Progenitor cell of endocrine pancreas (in vitro differentiated cells): ENCODE results near the gene PHYKPL. TPM values are rescaled to one million over a fixed set of nuclear protein-coding genes. Genes with fewer than 3 reads are reported as not detected.

Source experiments
- DNase-seq: peaks from one replicate; pipeline ENCODE4 v3.0.0; 2021; ENCODE audit warnings: low spot score; ENCODE audit not compliant: unreplicated experiment
- H3K27ac Mint-ChIP-seq: 2 replicates; pipeline ENCODE4 v1.8.0; 2021; ENCODE audit warnings: mild to moderate bottlenecking, moderate library complexity, mixed read lengths
- H3K27me3 Mint-ChIP-seq: 2 replicates; pipeline ENCODE4 v1.8.0; 2021; ENCODE audit warnings: mixed read lengths
- H3K36me3 Mint-ChIP-seq: 2 replicates; pipeline ENCODE4 v1.8.0; 2022; ENCODE audit warnings: mixed read lengths; ENCODE audit not compliant: insufficient read depth
- H3K4me1 Mint-ChIP-seq: 2 replicates; pipeline ENCODE4 v1.8.0; 2021; ENCODE audit warnings: low read depth, mixed read lengths
- H3K4me3 Mint-ChIP-seq: 2 replicates; pipeline ENCODE4 v1.8.0; 2021; ENCODE audit warnings: low read depth, mild to moderate bottlenecking, moderate library complexity, mixed read lengths
- H3K9me3 Mint-ChIP-seq: 2 replicates; pipeline ENCODE4 v1.8.0; 2021; ENCODE audit warnings: low read depth, mixed read lengths
- total RNA-seq: library from RNA; stranded (reverse); gene quantifications from 2 replicates; pipeline ENCODE4 v1.2.1, GENCODE V29; 2021
- TF ChIP-seq, protein P1 (sequence below): fragments of 200-600 bp; sonication (generic); IDR thresholded peaks from one replicate; pipeline ENCODE4 v1.5.0; 2021; ENCODE audit warnings: antibody characterized with exemption, mild to moderate bottlenecking; ENCODE audit not compliant: unreplicated experiment

Gene PHYKPL
- total RNA-seq, 1 donor from 2014 or later = 113 TPM

- Mint-ChIP-seq H3K4me1 (no peaks in the 10 kb centered on the region), H3K27ac (no peak overlapping the region), H3K36me3 (no peaks in the 10 kb centered on the region), H3K4me3 (no peak overlapping the region), H3K27me3 (peaks cover 3% of the 10 kb centered on the region), H3K9me3 (no peaks in the 10 kb centered on the region)
- no peak for DNase-seq
- TF ChIP-seq, protein P1, sequence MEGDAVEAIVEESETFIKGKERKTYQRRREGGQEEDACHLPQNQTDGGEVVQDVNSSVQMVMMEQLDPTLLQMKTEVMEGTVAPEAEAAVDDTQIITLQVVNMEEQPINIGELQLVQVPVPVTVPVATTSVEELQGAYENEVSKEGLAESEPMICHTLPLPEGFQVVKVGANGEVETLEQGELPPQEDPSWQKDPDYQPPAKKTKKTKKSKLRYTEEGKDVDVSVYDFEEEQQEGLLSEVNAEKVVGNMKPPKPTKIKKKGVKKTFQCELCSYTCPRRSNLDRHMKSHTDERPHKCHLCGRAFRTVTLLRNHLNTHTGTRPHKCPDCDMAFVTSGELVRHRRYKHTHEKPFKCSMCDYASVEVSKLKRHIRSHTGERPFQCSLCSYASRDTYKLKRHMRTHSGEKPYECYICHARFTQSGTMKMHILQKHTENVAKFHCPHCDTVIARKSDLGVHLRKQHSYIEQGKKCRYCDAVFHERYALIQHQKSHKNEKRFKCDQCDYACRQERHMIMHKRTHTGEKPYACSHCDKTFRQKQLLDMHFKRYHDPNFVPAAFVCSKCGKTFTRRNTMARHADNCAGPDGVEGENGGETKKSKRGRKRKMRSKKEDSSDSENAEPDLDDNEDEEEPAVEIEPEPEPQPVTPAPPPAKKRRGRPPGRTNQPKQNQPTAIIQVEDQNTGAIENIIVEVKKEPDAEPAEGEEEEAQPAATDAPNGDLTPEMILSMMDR = no peak
These were observed 19.7 kb upstream of the PHYKPL start for GRCh38 chr5:178252258-178252657.

- Mint-ChIP-seq H3K27me3 (peaks cover 3% of the 10 kb centered on the region), H3K4me3 (no peak overlapping the region), H3K36me3 (no peaks in the 10 kb centered on the region), H3K9me3 (no peaks in the 10 kb centered on the region), H3K27ac (no peak overlapping the region), H3K4me1 (no peaks in the 10 kb centered on the region)
- TF ChIP-seq, protein P1 = no peak
- DNase-seq = no peak
These were observed 17.7 kb upstream of the PHYKPL start for GRCh38 chr5:178250263-178250662.

DNA sequence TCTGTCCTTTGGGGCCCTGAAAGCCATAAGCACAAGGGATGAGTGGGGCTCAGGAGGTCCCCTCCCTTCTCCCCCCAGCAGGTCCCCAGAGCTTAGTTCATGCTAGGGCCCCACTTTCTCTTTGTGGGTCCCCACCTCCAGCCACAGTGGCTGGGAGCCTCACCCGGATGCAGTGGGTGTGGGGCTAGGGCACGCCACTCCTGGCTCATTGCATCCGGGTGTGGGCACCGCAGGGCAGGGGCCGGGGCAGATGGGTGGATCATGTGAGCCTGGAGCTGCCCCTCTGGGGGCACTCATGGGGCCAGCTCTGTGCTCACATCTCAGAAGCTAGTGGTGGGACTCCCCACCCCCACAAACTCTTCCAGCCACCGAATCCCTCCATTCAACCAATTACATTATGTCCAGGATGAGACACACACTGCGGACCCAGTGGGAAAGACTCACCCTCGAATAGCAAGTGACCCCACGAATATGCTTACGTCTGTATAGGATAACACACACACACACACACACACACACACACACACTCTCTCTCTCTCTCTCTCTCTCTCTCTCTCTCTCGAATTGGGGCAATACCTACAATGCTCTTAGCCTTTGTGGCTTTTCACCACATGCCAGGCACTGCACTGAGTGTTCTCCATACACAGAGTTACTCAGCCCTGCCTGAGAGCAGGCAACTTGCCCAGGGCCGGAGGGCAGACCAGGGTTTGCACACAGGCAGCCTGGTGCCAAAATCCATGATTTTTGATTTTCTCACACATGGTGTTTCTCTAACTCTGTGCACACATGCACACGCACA lies 16.8 kb upstream of the PHYKPL start:
- Mint-ChIP-seq H3K36me3 (no peaks in the 10 kb centered on the region), H3K27me3 (peaks cover 3% of the 10 kb centered on the region), H3K4me1 (no peaks in the 10 kb centered on the region), H3K9me3 (no peaks in the 10 kb centered on the region), H3K27ac (no peak overlapping the region), H3K4me3 (no peak overlapping the region)
- TF ChIP-seq, protein P1 = no peak
- DNase-seq = no peak

GRCh38 chr5:178248750-178249149 lies 16.1 kb upstream of the PHYKPL start:
- Mint-ChIP-seq H3K9me3 (no peaks in the 10 kb centered on the region), H3K27ac (no peak overlapping the region), H3K4me1 (no peaks in the 10 kb centered on the region), H3K4me3 (no peak overlapping the region), H3K36me3 (no peaks in the 10 kb centered on the region), H3K27me3 (peaks cover 3% of the 10 kb centered on the region)
- DNase-seq = no peak
- TF ChIP-seq, protein P1 = no peak

DNA sequence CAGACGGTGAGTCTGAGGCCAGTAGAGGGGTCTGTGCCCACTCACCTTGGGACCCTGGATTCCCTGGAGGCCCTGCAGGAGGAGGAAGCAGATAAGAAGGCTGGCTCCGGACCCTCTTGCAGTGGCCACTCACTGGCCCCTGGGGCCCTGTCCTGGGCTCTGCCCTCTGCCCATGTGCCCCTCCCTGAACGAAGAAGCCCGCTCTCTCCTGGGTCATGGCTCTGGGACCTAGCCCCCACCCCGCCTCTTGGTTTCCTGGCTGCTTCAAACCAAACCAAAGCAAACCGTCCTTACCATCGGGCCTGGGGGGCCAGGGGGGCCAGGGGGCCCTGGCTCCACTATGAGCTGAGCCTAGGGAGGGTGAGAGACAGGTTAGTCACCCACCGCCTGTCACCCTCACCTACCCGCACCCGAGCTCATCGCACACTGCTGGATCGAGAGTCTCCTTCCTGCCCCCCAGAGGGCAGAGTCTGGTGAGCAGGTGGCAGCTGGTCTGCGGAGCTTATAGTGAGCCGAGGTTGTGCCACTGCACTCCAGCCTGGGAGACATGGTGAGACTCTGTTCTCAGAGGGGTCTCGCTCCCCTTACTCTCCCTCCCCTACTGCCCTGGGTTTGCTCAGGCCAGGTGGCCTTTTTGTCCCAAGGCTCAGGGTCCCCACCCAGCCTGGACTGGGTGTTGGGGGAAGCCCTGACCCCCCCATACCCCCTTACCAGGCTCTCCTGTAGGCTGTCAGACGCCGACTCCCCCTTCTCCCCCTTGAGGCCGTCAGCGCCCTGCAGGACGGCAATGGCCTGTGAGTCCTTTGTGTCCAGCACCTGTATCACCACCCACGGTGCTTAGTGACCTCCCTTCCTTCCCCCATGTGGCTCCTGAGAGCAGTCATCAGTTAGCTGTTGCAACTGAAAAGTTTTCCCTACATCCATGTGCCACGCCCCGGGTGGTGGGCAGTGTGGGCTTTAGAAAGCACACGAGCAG lies 15.2 kb upstream of the PHYKPL start:
- H3K36me3 Mint-ChIP-seq = no peaks in the 10 kb centered on the region
- peaks cover 3% of the 10 kb centered on the region for H3K27me3 Mint-ChIP-seq
- H3K4me1 Mint-ChIP-seq = no peaks in the 10 kb centered on the region
- H3K27ac Mint-ChIP-seq = no peak overlapping the region
- H3K9me3 Mint-ChIP-seq = no peaks in the 10 kb centered on the region
- DNase-seq = no peak
- H3K4me3 Mint-ChIP-seq = no peak overlapping the region
- TF ChIP-seq, protein P1 = no peak
